Suprapubic skin (tissue), 4 donors: ENCODE results near the gene KYNU. TPM values are rescaled to one million over a fixed set of nuclear protein-coding genes. Genes with fewer than 3 reads are reported as not detected.
"Not testable (repeated sequence)": the region's sequence is repeated elsewhere in the genome, so short reads cannot be mapped to it uniquely, and the experiment has no call there.

ENCODE experiments used
- DNase-seq, 2 donors: peaks; one replicate each; pipeline ENCODE4 v3.0.0-alpha.2; 2019; ENCODE audit warnings: low spot score in 2 of 2
- H3K27ac ChIP-seq: fragments of 200-600 bp; sonication (generic); one replicate; pipeline ENCODE4 v1.5.1; 2019
- H3K27me3 ChIP-seq: fragments of 200-600 bp; sonication (generic); one replicate; pipeline ENCODE4 v1.5.1; 2019
- H3K36me3 ChIP-seq: fragments of 200-600 bp; sonication (generic); one replicate; pipeline ENCODE4 v1.5.1; 2019
- H3K4me1 ChIP-seq: fragments of 200-600 bp; sonication (generic); one replicate; pipeline ENCODE4 v1.5.1; 2019
- H3K4me3 ChIP-seq: fragments of 200-600 bp; sonication (generic); one replicate; pipeline ENCODE4 v1.5.1; 2019; ENCODE audit warnings: mild to moderate bottlenecking
- H3K9me3 ChIP-seq: fragments of 200-600 bp; sonication (generic); one replicate; pipeline ENCODE4 v1.5.1; 2019
- CTCF ChIP-seq, 2 donors: fragments of 200-600 bp in 1 of 2; fragments of 450-650 bp in 1 of 2; sonication (generic) in 1 of 2; IDR thresholded peaks; one replicate each; pipeline ENCODE4 v1.5.1; 2016 to 2019; ENCODE audit warnings: antibody characterized with exemption in 2 of 2, mild to moderate bottlenecking in 1 of 2, moderate library complexity in 1 of 2
- EP300 ChIP-seq: sonication (generic); formaldehyde crosslinking; IDR thresholded peaks from one replicate; pipeline ENCODE4 v1.6.1; 2017; ENCODE audit warnings: antibody characterized with exemption
- POLR2A ChIP-seq, 2 donors: fragments of 450-650 bp; IDR thresholded peaks; one replicate each; pipeline ENCODE4 v1.6.1; 2017; ENCODE audit warnings: antibody characterized with exemption in 2 of 2, mild to moderate bottlenecking in 2 of 2, moderate library complexity in 2 of 2
- POLR2AphosphoS5 ChIP-seq, 3 donors: sonication (generic); formaldehyde crosslinking; IDR thresholded peaks; one replicate each; pipeline ENCODE4 v1.6.1; 2017; ENCODE audit warnings: antibody characterized with exemption in 3 of 3
- WGBS: methylation state at CpG from one replicate; pipeline ENCODE4 v1.1.5; 2018; 5-methylcytosine and 5-hydroxymethylcytosine counted together
- total RNA-seq, 4 donors: library from RNA; depleted of rRNA; stranded (reverse); fragments of >200 nt; gene quantifications; one replicate each; pipeline ENCODE4 v1.1.0, GENCODE V29; 2016

Gene KYNU
- total RNA-seq, 4 donors from 2014 or later: 0.29 to 3.9 (median 2.0) TPM

DNA sequence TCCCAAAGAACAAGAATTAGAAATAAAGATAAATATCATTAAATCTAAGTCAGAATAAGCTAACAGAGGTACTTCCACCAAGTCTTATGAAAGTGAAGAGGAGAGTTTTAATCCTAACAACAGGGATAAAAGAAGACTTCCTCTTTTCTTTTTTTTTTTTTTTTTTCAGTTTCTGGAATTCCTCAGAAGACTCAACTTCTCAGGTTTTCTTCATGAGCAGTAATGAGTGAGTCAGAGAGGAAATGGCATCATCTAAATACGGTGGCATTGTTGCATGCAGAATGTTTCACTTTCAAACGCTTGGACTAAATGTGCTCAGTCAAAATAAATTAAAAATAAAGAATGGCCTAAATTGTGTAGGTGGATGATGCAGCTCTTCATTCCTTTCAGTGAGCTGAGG, 206.2 kb downstream of the KYNU start:
- no peaks in the 10 kb centered on the region for H3K27me3 ChIP-seq
- no peaks in the 10 kb centered on the region for H3K9me3 ChIP-seq
- DNase-seq: no peak
- H3K4me3 ChIP-seq: no peak overlapping the region
- no peak overlapping the region for H3K27ac ChIP-seq
- TF ChIP-seq EP300: no peak
- TF ChIP-seq CTCF (IDR thresholded peaks at IDR 0.05): no peak
- no peak for TF ChIP-seq POLR2AphosphoS5 (IDR thresholded peaks at IDR 0.05)
- TF ChIP-seq POLR2A (IDR thresholded peaks at IDR 0.05): no peak
- 47% methylated on average over 2 of the region's 2 CpGs for WGBS
- H3K4me1 ChIP-seq: no peaks in the 10 kb centered on the region
- H3K36me3 ChIP-seq: no peaks in the 10 kb centered on the region

GRCh38 chr2:143084462-143084861, 207.0 kb downstream of the KYNU start:
- no peak overlapping the region for H3K27ac ChIP-seq
- TF ChIP-seq POLR2AphosphoS5 (IDR thresholded peaks at IDR 0.05) (no peak), CTCF (IDR thresholded peaks at IDR 0.05) (no peak), POLR2A (IDR thresholded peaks at IDR 0.05) (no peak), EP300 (no peak)
- 93% methylated on average over 2 of the region's 2 CpGs for whole genome bisulfite sequencing

GRCh38 chr2:143085125-143085784, 207.8 kb downstream of the KYNU start:
- TF ChIP-seq CTCF (IDR thresholded peaks at IDR 0.05): no peak
- no peak for TF ChIP-seq POLR2A (IDR thresholded peaks at IDR 0.05)
- no peak for TF ChIP-seq EP300
- TF ChIP-seq POLR2AphosphoS5 (IDR thresholded peaks at IDR 0.05): no peak
- H3K9me3 ChIP-seq: no peaks in the 10 kb centered on the region
- no peak overlapping the region for H3K27ac ChIP-seq
- H3K36me3 ChIP-seq: no peaks in the 10 kb centered on the region
- no peak for DNase-seq
- no peak overlapping the region for H3K4me3 ChIP-seq
- 93% methylated on average over 1 of the region's 1 CpG for WGBS
- H3K27me3 ChIP-seq: no peaks in the 10 kb centered on the region
- H3K4me1 ChIP-seq: no peaks in the 10 kb centered on the region

More at GRCh38 chr2:143084462-143084861, 207.0 kb downstream of the KYNU start:
- Histone ChIP-seq H3K4me1 (no peaks in the 10 kb centered on the region), H3K4me3 (no peak overlapping the region), H3K9me3 (no peaks in the 10 kb centered on the region), H3K36me3 (no peaks in the 10 kb centered on the region), H3K27me3 (no peaks in the 10 kb centered on the region)
- DNase-seq: no peak

- no peaks in the 10 kb centered on the region for H3K4me1 ChIP-seq
- H3K9me3 ChIP-seq: no peaks in the 10 kb centered on the region
- no peak for TF ChIP-seq EP300
- no peak for TF ChIP-seq POLR2A (IDR thresholded peaks at IDR 0.05)
- TF ChIP-seq CTCF (IDR thresholded peaks at IDR 0.05): no peak
- no peak for TF ChIP-seq POLR2AphosphoS5 (IDR thresholded peaks at IDR 0.05)
- H3K36me3 ChIP-seq: no peaks in the 10 kb centered on the region
- no peak overlapping the region for H3K27ac ChIP-seq
- no peaks in the 10 kb centered on the region for H3K27me3 ChIP-seq
- DNase-seq: no peak
- 66% methylated on average over 1 of the region's 1 CpG for WGBS
- no peak overlapping the region for H3K4me3 ChIP-seq
Observed at GRCh38 chr2:143087033-143087432, 209.6 kb downstream of the KYNU start.

DNA sequence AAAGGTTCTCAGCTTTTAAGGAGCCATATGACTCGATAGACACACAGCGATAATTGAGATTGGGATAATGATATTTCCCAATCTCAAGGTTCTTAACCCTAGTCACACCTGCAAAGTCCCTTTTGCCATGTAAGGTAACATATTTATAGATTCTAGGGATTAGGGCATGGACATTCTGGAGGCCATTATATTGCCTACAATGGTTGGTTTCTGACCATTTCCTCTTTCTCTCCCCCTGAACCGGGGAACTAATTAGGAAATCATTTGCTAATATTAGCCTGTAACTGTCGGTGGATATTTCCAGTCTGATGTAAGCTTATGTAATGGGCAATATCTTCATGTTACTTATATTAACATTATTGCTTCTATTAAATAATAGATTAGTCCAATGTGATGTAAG, 210.9 kb downstream of the KYNU start:
- TF ChIP-seq POLR2A (IDR thresholded peaks at IDR 0.05) (no peak), CTCF (IDR thresholded peaks at IDR 0.05) (no peak), EP300 (no peak), POLR2AphosphoS5 (IDR thresholded peaks at IDR 0.05) (no peak)
- Histone ChIP-seq H3K27me3 (no peaks in the 10 kb centered on the region), H3K27ac (no peak overlapping the region), H3K36me3 (no peaks in the 10 kb centered on the region), H3K4me1 (no peaks in the 10 kb centered on the region), H3K4me3 (no peak overlapping the region), H3K9me3 (no peaks in the 10 kb centered on the region)
- DNase-seq: no peak
- 90% methylated on average over 4 of the region's 4 CpGs for WGBS

- not testable (repeated sequence) for H3K27me3 ChIP-seq, H3K4me1 ChIP-seq, H3K9me3 ChIP-seq, H3K4me3 ChIP-seq, H3K27ac ChIP-seq, DNase-seq, H3K36me3 ChIP-seq
- WGBS: 86% methylated on average over 1 of the region's 12 CpGs
Observed at GRCh38 chr2:143089520-143089919, 212.1 kb downstream of the KYNU start.
